HG03575 (cell line): ENCODE measurements around the gene CDC14A.
A peak's percentile ranks its signal among the peaks of the same experiment; 100 is the strongest.
"Not testable (repeated sequence)": the region's sequence is repeated elsewhere in the genome, so short reads cannot be mapped to it uniquely, and the experiment has no call there.

Experiments
- ATAC-seq: cut with Tn5 transposase; IDR thresholded peaks from one replicate; pipeline ENCODE4 v1.9.1; 2021; ENCODE audit not compliant: unreplicated experiment, insufficient number of reproducible peaks, low FRiP score; ENCODE audit errors: extremely low read depth

Gene CDC14A

GRCh38 chr1:100352267-100353070, at the start of gene CDC14A:
CDC14A (plus strand) TSS chr1:100352506; CDS start chr1:100352955, 449 bp downstream.
- peak; percentile 29 for ATAC-seq

- ATAC-seq, result no peak
Observed at GRCh38 chr1:100302739-100303138, 49.6 kb upstream of the CDC14A start.

GRCh38 chr1:100304227-100304626, 48.1 kb upstream of the CDC14A start:
- no peak for ATAC-seq

GRCh38 chr1:100304921-100305320, 47.4 kb upstream of the CDC14A start:
- no peak for ATAC-seq

DNA sequence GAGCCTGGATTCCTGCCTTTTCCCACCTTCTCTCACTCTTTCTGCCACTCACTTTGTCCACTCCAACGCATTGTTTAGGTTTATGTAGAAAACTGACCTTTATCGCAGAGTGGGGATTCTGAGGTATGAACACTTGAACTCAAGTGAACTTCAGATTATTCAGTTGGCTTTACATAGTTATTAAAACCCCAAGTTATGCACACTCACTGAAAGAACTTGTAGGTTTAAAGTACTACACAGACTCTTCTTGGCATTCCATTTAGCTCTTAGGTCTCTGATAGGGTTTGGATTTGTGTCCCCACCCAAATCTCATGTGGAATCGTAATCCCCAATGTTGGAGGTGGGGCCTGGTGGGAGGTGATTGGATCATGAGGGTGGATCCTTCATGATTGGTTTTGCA, 46.4 kb upstream of the CDC14A start:
- no peak for ATAC-seq

GRCh38 chr1:100306735-100307313, 45.5 kb upstream of the CDC14A start:
- no peak for ATAC-seq

- ATAC-seq, result no peak
Observed at GRCh38 chr1:100308777-100309176, 43.5 kb upstream of the CDC14A start.

GRCh38 chr1:100309863-100310262, 42.4 kb upstream of the CDC14A start:
- ATAC-seq, result no peak

GRCh38 chr1:100313382-100313781, 38.9 kb upstream of the CDC14A start:
- no peak for ATAC-seq

DNA sequence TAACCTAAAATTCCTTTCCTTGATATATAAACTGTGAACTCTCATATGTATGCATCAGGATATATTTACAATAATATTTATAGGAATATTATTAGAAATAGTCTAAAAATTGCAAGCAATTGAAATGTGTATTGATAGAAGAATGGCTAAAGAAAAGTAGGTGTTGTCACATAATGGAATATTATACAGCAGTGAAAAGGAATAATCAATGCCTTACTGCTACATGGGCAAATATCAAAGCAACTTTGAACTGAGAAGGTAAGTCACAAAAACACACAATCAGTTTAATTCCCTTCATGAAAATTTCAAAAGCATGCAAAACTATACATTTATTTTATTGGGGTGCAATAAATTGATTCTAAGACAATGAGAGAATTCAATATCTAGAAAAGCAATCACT, 35.7 kb upstream of the CDC14A start:
- no peak for ATAC-seq

- ATAC-seq, result no peak
Observed at GRCh38 chr1:100320311-100321099, 31.8 kb upstream of the CDC14A start.

- ATAC-seq, result no peak
Observed at GRCh38 chr1:100321100-100321493, 31.2 kb upstream of the CDC14A start.

GRCh38 chr1:100321506-100321905, 30.8 kb upstream of the CDC14A start:
- ATAC-seq, result no peak

- no peak for ATAC-seq
Observed at GRCh38 chr1:100322436-100323211, 29.7 kb upstream of the CDC14A start.

DNA sequence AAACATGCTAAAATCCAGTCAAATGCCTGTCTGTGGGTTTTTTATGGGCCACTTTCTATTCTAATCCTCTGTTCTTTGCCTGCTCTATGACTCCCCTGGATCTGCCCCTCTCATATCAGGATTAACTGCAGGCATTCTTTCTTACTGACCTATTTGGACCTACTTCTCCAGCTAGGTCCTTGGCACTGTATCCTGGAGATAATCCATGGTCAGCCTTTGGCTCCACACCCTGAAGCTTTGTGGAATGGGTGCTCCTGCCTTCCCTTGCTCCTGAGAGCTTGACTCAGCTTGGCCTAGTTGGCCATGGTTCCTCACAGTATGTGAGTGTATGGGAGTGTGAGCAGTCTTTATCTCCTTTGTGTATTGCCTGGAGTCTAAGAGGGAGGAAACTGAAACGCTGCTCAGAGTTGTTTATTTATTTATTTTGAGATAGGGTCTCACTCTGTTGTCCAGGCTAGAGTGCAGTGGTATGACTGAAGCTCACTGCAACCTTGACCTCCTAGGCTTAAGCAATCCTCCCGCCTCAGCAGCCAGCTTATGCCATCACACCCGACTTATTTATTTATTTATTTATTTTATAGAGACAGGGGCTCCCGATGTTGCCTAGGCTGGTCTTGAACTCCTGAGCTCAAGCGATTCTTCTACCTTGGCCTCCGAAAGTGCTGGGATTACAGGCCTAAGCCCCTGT, 28.7 kb upstream of the CDC14A start:
- no peak for ATAC-seq

GRCh38 chr1:100325415-100326324, 26.6 kb upstream of the CDC14A start:
- no peak for ATAC-seq

DNA sequence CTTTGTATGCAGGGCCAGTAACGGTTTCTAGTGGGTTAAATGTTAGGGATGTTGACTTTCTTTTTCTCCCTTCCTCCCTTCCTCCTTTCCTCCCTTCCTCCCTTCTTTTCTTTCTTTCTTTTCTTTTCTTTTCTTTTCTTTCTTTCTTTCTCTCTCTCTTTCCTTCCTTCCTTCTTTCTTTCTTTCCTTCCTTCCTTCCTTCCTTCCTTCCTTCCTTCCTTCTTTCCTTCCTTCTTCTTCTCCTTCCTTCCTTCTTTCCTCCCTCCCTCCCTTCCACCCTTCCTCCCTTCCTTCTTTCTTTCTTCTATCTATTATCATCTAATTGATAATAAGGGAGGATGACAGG, 26.0 kb upstream of the CDC14A start:
- ATAC-seq, result not testable (repeated sequence)

- no peak for ATAC-seq
Observed at GRCh38 chr1:100328133-100328532, 24.2 kb upstream of the CDC14A start.
